ENCODE data around the gene RANGRF. TPM values are rescaled to one million over a fixed set of nuclear protein-coding genes. Genes with fewer than 3 reads are reported as not detected.

Gene RANGRF
- total and polyA plus RNA-seq, 4 donors: 15.5 to 60.1 (median 35.4) TPM

- Histone ChIP-seq H3K4me3 (no peak overlapping the region), H3K9ac (ENCODE audit: insufficient read depth in 1 of 2, low read length in 2 of 2) (no peak overlapping the region), H3K36me3 (ENCODE audit: control insufficient read depth in 4 of 4, insufficient read depth in 4 of 4, low read length in 4 of 4) (peaks cover 0 to 2% (median 0%) of the 10 kb centered on the region in 4 donors), H3K9me3 (ENCODE audit: control insufficient read depth in 4 of 4, insufficient read depth in 3 of 4, low read length in 3 of 4) (no peaks in the 10 kb centered on the region), H3K27me3 (ENCODE audit: control insufficient read depth in 3 of 3, insufficient read depth in 3 of 3, low read length in 2 of 3) (peaks cover 0 to 38% (median 38%) of the 10 kb centered on the region in 3 donors), H3K4me1 (ENCODE audit: control insufficient read depth in 5 of 5, insufficient read depth in 5 of 5, low read length in 5 of 5) (peaks cover 0 to 7% (median 4%) of the 10 kb centered on the region in 5 donors), H3K27ac (ENCODE audit: low read depth in 1 of 2, low read length in 1 of 2) (no peak overlapping the region)
- no peak for TF ChIP-seq CTCF (IDR thresholded peaks at IDR 0.05; ENCODE audit: control extremely low read depth, extremely low read depth)
- 84 to 85% methylated on average over 24 of the region's 24 CpGs for WGBS, 2 donors
- ATAC-seq (ENCODE audit: insufficient read depth, low FRiP score) (no peak), DNase-seq (no peak)
These were observed 29.8 kb downstream of the RANGRF start for GRCh38 chr17:8318010-8318935.

GRCh38 chr17:8320262-8320661, 31.8 kb downstream of the RANGRF start:
- no peak overlapping the region for H3K27ac ChIP-seq (ENCODE audit: low read depth in 1 of 2, low read length in 1 of 2)
- no peak for TF ChIP-seq CTCF (IDR thresholded peaks at IDR 0.05; ENCODE audit: control extremely low read depth, extremely low read depth)
- ATAC-seq (ENCODE audit: insufficient read depth, low FRiP score) (no peak), DNase-seq (no peak)
- H3K4me3 ChIP-seq: no peak overlapping the region
- WGBS, 2 donors: 89 to 93% methylated on average over 4 of the region's 4 CpGs
- peaks cover 0 to 2% (median 0%) of the 10 kb centered on the region in 4 donors for H3K36me3 ChIP-seq (ENCODE audit: control insufficient read depth in 4 of 4, insufficient read depth in 4 of 4, low read length in 4 of 4)
- H3K27me3 ChIP-seq (ENCODE audit: control insufficient read depth in 3 of 3, insufficient read depth in 3 of 3, low read length in 2 of 3): peaks cover 0 to 20% (median 19%) of the 10 kb centered on the region in 3 donors
- no peak overlapping the region for H3K9ac ChIP-seq (ENCODE audit: insufficient read depth in 1 of 2, low read length in 2 of 2)
- peaks cover 0 to 7% (median 0%) of the 10 kb centered on the region in 5 donors for H3K4me1 ChIP-seq (ENCODE audit: control insufficient read depth in 5 of 5, insufficient read depth in 5 of 5, low read length in 5 of 5)
- H3K9me3 ChIP-seq (ENCODE audit: control insufficient read depth in 4 of 4, insufficient read depth in 3 of 4, low read length in 3 of 4): no peaks in the 10 kb centered on the region

- no peak for ATAC-seq (ENCODE audit: insufficient read depth, low FRiP score)
- DNase-seq: no peak
- TF ChIP-seq CTCF (IDR thresholded peaks at IDR 0.05; ENCODE audit: control extremely low read depth, extremely low read depth): no peak
- H3K27me3 ChIP-seq (ENCODE audit: control insufficient read depth in 3 of 3, insufficient read depth in 3 of 3, low read length in 2 of 3): peaks cover 0 to 13% (median 12%) of the 10 kb centered on the region in 3 donors
- H3K4me1 ChIP-seq (ENCODE audit: control insufficient read depth in 5 of 5, insufficient read depth in 5 of 5, low read length in 5 of 5): peaks cover 0 to 5% (median 0%) of the 10 kb centered on the region in 5 donors
- H3K36me3 ChIP-seq (ENCODE audit: control insufficient read depth in 4 of 4, insufficient read depth in 4 of 4, low read length in 4 of 4): peaks cover 0 to 2% (median 0%) of the 10 kb centered on the region in 4 donors
- WGBS, 2 donors: 75 to 78% methylated on average over 6 of the region's 6 CpGs
- H3K27ac ChIP-seq (ENCODE audit: low read depth in 1 of 2, low read length in 1 of 2): no peak overlapping the region
- H3K4me3 ChIP-seq: no peak overlapping the region
- H3K9ac ChIP-seq (ENCODE audit: insufficient read depth in 1 of 2, low read length in 2 of 2): no peak overlapping the region
- H3K9me3 ChIP-seq (ENCODE audit: control insufficient read depth in 4 of 4, insufficient read depth in 3 of 4, low read length in 3 of 4): no peaks in the 10 kb centered on the region
These were observed 32.5 kb downstream of the RANGRF start for GRCh38 chr17:8320990-8321389.

Data from lung (tissue), 12 donors.